Kidney (tissue), 14 donors: ENCODE data around the gene LPXN. TPM values are rescaled to one million over a fixed set of nuclear protein-coding genes. Genes with fewer than 3 reads are reported as not detected.

Experiments used
- DNase-seq, 5 donors: peaks; one replicate each; pipeline ENCODE4 v3.0.0-alpha.2; 2013 to 2020
- FAIRE-seq: peaks from 2 replicates; lab custom pipeline; 2012; peaks lifted over from hg19 to GRCh38; lab: Jason Lieb, UNC
- H3K27ac ChIP-seq, 2 donors: one replicate each; pipeline ENCODE4 v1.7.0; 2013; ENCODE audit warnings: low read depth in 2 of 2, low read length in 2 of 2, inconsistent platforms in 1 of 2
- H3K27me3 ChIP-seq: one replicate; pipeline ENCODE4 v1.7.1; 2013; ENCODE audit warnings: low read length, inconsistent platforms; ENCODE audit not compliant: control insufficient read depth, insufficient read depth
- H3K36me3 ChIP-seq, 3 donors: one replicate each; pipeline versions ENCODE4 v1.7.0 to v1.7.1; 2013; ENCODE audit warnings: low read length in 3 of 3, control low read depth in 1 of 3, inconsistent platforms in 1 of 3; ENCODE audit not compliant: insufficient read depth in 3 of 3, control insufficient read depth in 2 of 3
- H3K4me1 ChIP-seq, 3 donors: one replicate each; pipeline versions ENCODE4 v1.7.0 to v1.7.1; 2013; ENCODE audit warnings: low read length in 3 of 3, inconsistent platforms in 1 of 3, low read depth in 1 of 3; ENCODE audit not compliant: control insufficient read depth in 2 of 3, insufficient read depth in 2 of 3
- H3K4me3 ChIP-seq, 3 donors: one replicate each; pipeline versions ENCODE4 v1.7.0 to v1.8.1; 2013; ENCODE audit warnings: low read length in 3 of 3, control low read depth in 1 of 3, inconsistent platforms in 1 of 3
- H3K9ac ChIP-seq, 3 donors: one replicate each; pipeline versions ENCODE4 v1.7.0 to v1.7.1; 2013; ENCODE audit warnings: low read length in 3 of 3, control low read depth in 1 of 3, inconsistent platforms in 1 of 3
- H3K9me3 ChIP-seq, 3 donors: one replicate each; pipeline versions ENCODE4 v1.7.0 to v1.7.1; 2013; ENCODE audit warnings: low read length in 3 of 3, control low read depth in 1 of 3, inconsistent platforms in 1 of 3; ENCODE audit not compliant: control insufficient read depth in 2 of 3, insufficient read depth in 1 of 3
- intact Hi-C: fragments of 100-400 bp; cut with DNase I; formaldehyde crosslinking; loops from one replicate; pipeline ENCODE4 v1.11.1; 2022
- polyA plus RNA-seq: library from polyadenylated mRNA; stranded (reverse); fragments of 350-450 nt; fragmentation: Illumina TruSeq; extraction: RNeasy Lipid Tissue Mini Kit (QIAGEN cat#74804); gene quantifications from one replicate; pipeline ENCODE4 v1.2.3, GENCODE V29; 2014; ENCODE audit warnings: low read depth, low replicate concordance; ENCODE audit not compliant: insufficient read depth
- total RNA-seq: library from RNA; stranded (reverse); fragmentation: NEBNext Ultra II Directional; extraction: Animal tissue kit (Norgen Biotek cat#: 25700); gene quantifications from one replicate; pipeline ENCODE4 v1.2.1, GENCODE V29; 2021
- TF ChIP-seq, protein P1 (sequence below): IDR thresholded peaks from 3 replicates; pipeline ENCODE4 v1.5.1; 2012; ENCODE audit warnings: mild to moderate bottlenecking, moderate library complexity, borderline replicate concordance; ENCODE audit not compliant: insufficient read depth; ENCODE audit errors: extremely low read depth
- donor health status: control.
- donor health status: control.
- donor health status: control.
- donor health status: control.
- donor health status: control.
- donor health status: DM: yes; HTN: yes; CAD: no.
- donor health status: Normal renal cell carcinoma (clear cell type).

Gene LPXN
- total and polyA plus RNA-seq, 2 donors from 2014 or later: 8.0 to 16.8 TPM

- no peak overlapping the region for H3K9ac ChIP-seq
- intact Hi-C loops: no loop called here
- no peak for FAIRE-seq
- DNase-seq: no peak
- H3K27me3 ChIP-seq: no peaks in the 10 kb centered on the region
- H3K27ac ChIP-seq: no peak overlapping the region
- peaks cover 0 to 7% (median 4%) of the 10 kb centered on the region in 3 donors for H3K4me1 ChIP-seq
- H3K4me3 ChIP-seq: no peak overlapping the region
- no peaks in the 10 kb centered on the region for H3K9me3 ChIP-seq
- H3K36me3 ChIP-seq: peaks cover 0 to 2% (median 0%) of the 10 kb centered on the region in 3 donors
- TF ChIP-seq, protein P1, sequence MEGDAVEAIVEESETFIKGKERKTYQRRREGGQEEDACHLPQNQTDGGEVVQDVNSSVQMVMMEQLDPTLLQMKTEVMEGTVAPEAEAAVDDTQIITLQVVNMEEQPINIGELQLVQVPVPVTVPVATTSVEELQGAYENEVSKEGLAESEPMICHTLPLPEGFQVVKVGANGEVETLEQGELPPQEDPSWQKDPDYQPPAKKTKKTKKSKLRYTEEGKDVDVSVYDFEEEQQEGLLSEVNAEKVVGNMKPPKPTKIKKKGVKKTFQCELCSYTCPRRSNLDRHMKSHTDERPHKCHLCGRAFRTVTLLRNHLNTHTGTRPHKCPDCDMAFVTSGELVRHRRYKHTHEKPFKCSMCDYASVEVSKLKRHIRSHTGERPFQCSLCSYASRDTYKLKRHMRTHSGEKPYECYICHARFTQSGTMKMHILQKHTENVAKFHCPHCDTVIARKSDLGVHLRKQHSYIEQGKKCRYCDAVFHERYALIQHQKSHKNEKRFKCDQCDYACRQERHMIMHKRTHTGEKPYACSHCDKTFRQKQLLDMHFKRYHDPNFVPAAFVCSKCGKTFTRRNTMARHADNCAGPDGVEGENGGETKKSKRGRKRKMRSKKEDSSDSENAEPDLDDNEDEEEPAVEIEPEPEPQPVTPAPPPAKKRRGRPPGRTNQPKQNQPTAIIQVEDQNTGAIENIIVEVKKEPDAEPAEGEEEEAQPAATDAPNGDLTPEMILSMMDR: no peak
These were observed 21.0 kb upstream of the LPXN start for GRCh38 chr11:58596621-58597020.

GRCh38 chr11:58594826-58595225 lies 19.2 kb upstream of the LPXN start:
- H3K9ac ChIP-seq: no peak overlapping the region
- no peak overlapping the region for H3K4me3 ChIP-seq
- DNase-seq (no peak), FAIRE-seq (no peak)
- no peaks in the 10 kb centered on the region for H3K27me3 ChIP-seq
- H3K27ac ChIP-seq: no peak overlapping the region
- TF ChIP-seq, protein P1: no peak
- H3K9me3 ChIP-seq: no peaks in the 10 kb centered on the region
- peaks cover 0 to 7% (median 4%) of the 10 kb centered on the region in 3 donors for H3K4me1 ChIP-seq
- intact Hi-C loops: no loop called here
- peaks cover 0 to 2% (median 0%) of the 10 kb centered on the region in 3 donors for H3K36me3 ChIP-seq

DNA sequence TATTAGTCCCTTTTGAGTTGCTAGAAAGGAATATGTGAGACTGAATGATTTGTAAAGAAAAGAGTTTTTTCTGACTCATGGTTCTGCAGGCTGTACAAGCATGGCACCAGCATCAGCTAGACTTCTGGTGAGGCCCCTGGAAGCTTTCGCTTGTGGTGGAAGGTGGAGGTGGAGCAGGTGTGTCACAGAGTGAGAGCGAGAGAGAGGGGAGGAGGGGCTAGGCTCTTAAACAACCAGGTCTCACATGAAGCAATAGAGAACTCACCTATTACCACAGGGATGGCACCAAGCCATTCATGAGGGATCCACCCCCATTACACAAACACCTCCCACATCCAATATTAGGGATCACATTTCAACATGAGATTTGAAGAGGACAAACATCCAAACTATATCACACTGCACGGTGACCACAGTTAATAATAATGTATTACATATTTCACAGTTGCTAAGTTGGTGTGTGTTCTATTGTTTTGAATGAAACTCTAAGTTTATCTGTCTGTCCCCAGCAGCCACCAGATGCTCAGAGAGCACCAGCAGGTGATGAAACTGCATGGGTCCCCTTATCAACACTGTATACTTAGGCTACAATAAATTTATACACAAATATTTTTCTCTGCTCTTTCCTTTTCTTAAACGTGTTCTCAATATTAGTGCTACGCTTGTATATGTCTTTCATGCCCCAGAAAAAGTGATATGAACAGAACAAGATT lies 17.3 kb upstream of the LPXN start:
- no peaks in the 10 kb centered on the region for H3K9me3 ChIP-seq
- peaks cover 0 to 3% (median 0%) of the 10 kb centered on the region in 3 donors for H3K36me3 ChIP-seq
- peaks cover 0 to 7% (median 4%) of the 10 kb centered on the region in 3 donors for H3K4me1 ChIP-seq
- H3K27me3 ChIP-seq: no peaks in the 10 kb centered on the region
- no peak for FAIRE-seq
- no peak for DNase-seq
- no peak overlapping the region for H3K4me3 ChIP-seq
- no peak overlapping the region for H3K27ac ChIP-seq
- H3K9ac ChIP-seq: no peak overlapping the region
- TF ChIP-seq, protein P1: no peak
- intact Hi-C loops: no loop called here

GRCh38 chr11:58591659-58592058 lies 16.0 kb upstream of the LPXN start:
- FAIRE-seq: no peak

More at GRCh38 chr11:58591659-58592058, 16.0 kb upstream of the LPXN start:
- H3K27me3 ChIP-seq: no peaks in the 10 kb centered on the region
- no peak for DNase-seq
- TF ChIP-seq, protein P1: no peak
- no peaks in the 10 kb centered on the region for H3K9me3 ChIP-seq
- no peak overlapping the region for H3K27ac ChIP-seq
- peaks cover 0 to 3% (median 0%) of the 10 kb centered on the region in 3 donors for H3K36me3 ChIP-seq
- H3K4me3 ChIP-seq: no peak overlapping the region
- no peak overlapping the region for H3K9ac ChIP-seq
- intact Hi-C loops: no loop called here
- H3K4me1 ChIP-seq: peaks cover 0 to 8% (median 7%) of the 10 kb centered on the region in 3 donors
